ENCODE data around the gene CES1.
"Not testable (repeated sequence)": the region's sequence is repeated elsewhere in the genome, so short reads cannot be mapped to it uniquely, and the experiment has no call there.

Gene CES1

DNA sequence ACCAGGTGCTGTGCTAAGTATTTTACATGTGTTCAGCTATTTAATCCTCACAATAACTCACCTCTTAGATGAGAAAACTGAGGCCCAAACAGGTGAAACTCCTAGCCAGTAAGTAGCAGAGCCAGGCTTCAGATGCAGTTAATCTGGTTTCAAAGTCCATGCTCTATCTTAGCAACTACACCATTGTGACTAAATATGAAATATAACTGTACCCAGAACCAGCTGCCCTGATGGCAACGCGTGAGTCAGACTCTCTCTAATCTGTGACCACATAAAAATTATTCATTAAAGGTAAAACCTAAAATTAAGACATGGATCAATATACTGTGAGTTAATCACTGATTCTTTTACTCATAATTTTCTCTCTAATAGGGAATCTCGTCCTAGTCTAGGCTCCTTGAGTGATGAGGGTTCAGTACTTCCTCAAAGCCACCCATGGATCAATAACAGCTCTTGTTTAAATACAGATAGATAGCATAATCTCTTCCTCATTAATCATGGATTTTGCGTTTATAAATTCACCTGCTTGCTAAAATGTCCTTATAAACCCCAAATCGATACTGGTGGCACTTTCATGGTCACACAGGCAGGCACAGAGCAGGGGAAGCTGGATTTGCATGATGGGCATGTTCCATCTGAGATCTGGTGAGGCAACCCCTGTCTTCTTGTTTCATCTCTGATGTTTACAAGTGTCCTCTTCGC is 50.7 kb downstream of the CES1 start:
- DNase-seq = not testable (repeated sequence)

DNA sequence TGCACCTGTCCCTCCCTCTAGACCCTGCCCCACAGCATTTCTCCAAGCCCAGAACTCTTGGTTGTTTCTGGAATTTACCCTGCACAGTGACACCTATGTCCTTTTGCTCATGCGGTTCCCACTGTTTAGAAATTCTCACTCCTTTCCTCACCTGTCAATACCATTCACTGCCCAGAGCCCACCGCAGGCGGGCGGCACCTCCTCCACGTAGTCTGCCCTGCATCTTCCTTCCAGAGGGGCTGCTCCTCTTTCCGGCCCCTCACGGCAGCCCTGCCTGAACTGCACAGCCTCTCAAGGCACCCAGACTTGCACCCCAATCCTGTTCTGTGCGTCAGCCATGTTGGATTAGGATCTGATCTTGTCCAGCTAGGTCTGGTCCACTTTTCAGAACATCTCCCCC is 51.4 kb downstream of the CES1 start:
- not testable (repeated sequence) for DNase-seq

DNA sequence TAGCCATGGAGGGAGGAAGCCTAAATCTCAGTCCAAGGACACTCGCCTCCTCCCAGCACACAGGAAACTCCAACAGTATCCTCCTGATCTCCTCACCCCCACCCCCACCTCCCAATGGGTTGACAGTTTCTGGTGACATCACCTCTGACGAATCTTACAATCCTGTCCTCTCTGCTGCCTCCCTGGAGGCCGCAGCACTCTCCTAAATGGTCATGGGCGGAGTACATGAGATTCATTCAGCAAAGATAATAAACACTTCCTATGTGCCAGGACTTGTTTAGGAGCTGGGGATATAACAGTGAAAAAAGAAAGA is 52.8 kb downstream of the CES1 start:
- not testable (repeated sequence) for DNase-seq

DNA sequence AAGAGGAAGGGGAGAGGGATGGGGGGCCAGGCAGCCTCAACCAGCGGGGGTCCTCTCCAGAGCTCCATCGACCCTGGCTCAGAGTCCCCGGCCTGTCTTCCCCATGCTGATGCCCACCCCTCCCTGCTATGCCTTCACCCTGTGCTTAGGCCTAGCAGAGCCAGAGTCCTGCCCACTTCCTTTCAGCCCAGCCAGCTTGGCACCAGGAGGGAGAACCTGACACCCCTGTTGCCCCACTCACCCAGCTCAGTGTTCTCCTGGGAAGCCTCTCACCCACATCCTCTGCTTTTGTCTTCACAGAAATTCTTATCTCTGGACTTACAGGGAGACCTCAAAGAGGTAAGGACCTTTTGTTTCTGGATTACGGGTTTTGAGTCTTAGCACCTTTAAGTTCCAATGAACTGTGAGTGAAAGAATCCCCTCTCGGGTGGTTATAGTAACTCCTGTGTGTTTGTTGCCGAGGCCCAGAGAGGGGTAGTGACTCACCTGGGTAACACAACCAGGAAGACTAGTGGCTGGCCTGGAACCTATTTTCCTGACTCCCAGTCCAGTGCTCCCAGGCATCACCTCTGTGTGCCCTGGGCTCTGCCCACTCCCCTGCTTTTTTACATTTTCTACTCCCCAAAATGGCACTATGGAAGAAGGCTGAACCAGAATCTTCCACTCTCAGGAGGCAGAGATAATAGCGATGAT is 53.3 kb downstream of the CES1 start:
- DNase-seq = no peak

DNA sequence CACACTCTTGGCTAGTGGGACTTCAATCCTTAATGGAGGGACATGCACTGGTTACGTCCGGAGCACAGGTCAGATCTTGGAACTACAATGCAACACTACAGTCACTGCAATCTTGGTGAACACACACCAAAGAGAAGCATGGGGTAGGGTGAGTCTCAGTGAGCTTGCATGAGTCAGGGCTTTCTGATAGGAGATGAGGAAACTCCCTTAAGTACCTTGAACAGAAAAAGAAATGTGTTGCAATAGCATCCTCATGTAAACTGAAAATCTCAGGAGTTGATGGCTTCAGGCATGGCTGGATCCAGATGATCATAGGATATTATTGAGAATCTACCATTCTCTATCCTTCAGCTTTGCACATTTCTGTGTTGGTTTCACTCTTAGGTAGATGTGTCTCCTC is 54.1 kb downstream of the CES1 start:
- no peak for DNase-seq

DNA sequence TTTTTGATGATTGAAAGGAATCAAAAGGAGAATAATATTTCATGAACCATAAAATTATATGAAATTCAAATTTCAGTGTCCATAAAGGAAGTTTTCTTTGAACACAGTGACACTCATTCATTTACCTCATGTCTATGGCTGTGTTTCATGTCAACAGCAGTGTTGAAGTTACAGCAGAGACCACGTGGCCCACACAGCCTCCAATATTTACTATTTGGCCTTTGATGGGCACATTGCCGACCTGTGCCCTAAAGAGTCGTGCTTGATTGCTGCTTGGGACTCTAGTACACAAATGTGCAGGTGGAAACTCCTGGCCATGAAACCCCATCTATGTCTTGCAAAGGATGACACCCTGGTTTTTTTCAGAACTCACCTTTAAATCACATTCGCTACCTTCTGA is 57.0 kb downstream of the CES1 start:
- DNase-seq = no peak

DNA sequence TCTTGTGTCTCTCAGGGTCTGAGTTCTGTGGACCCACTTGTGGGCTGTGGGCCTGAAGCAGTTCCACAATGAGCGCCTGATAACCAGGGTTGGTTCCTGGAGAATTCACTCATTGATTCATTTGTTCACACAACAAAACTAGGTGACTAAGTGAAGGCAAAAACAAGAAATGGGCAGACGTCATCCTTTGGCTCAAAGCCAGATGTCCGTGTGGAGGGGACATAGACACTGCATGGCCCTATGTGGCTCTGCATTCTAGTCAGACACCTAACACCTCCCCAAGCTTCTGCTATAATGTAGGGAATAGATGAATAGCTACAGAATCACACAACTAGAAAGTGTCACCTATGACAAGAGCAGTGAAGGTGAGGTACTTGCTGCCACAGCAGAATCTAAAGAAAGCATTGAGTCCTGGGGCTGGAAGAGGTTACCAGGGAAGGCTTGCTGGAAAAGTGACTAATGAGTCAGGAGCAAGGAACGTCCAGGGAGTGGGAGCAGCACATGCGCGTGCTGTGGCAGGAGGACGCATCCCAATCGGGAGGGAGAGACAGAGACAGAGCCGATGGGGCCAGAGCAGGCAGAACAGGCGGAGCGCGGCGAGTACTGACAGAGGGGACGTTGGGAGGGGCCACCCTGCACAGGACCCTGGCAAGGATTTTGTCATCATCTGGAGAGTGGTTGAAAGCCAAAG is 58.9 kb downstream of the CES1 start:
- no peak for DNase-seq

DNA sequence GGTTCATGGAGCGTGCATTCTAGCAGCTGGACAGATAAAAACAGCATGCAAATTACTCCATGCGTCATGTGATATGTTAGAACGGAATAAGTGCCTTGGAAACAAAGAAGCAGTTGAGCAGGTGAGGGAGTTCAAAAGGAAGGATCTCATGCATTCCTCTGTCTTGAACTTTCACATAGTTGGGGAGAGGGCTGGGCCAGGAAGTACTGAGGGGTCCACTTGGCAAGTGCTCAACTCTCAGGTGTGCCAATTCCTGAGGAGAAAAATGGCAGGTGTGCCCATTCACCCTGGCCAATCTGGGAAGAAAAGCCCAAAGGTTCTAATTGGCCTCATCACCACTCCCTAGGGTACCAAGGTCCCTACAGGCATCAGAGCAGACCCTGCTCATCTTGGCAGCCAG is 67.7 kb downstream of the CES1 start:
- no peak for DNase-seq

DNA sequence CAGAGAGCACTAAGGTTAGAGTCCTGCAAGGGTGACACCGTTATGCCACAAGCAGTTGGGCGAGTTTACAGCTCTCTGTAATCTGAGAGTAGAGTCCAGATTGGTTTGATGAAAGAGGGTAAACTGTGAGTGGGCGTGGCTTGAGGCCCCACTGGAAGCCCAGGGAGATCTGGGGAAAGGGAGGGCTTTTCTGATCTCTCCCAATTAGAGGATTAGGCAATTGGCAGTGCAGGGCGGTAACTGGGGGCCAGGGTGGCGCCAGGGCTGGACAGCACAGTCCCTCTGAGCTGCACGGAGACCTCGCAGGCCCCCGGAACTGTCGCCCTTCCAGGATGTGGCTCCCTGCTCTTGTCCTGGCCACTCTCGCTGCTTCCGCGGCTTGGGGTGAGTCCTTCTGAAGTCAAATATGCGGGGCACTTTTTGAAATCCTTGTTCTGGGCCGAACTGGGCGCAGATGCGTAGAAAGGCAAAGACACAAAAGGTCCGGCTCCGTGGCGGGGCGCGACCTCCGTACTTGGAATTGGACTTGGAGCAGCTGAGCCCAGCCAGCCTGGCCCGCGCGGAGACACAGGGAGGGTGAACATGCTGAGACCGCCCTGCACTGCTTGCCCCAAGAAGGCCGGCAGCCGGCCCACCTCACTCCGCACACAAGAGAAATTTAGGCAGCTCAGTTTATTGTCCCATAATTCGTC is 72.4 kb downstream of the CES1 start:
- no peak for DNase-seq

DNA sequence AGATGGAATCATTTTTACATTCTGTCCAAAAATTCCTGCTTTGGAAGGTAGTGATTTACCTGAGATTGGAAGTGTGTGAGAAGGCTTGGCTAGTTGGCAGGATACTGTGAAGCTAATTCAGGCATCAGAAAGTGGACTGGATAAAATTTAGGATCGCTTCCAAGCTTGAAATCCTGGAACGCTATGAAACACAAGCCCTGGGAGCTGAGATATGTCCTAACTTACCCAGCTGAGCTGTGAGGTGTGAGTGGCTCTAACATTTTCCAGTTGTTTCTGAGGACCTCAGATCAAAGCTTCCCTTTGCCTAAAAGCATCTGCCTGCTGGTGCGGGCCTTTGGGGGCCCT is 73.0 kb downstream of the CES1 start:
- DNase-seq = not testable (repeated sequence)

DNA sequence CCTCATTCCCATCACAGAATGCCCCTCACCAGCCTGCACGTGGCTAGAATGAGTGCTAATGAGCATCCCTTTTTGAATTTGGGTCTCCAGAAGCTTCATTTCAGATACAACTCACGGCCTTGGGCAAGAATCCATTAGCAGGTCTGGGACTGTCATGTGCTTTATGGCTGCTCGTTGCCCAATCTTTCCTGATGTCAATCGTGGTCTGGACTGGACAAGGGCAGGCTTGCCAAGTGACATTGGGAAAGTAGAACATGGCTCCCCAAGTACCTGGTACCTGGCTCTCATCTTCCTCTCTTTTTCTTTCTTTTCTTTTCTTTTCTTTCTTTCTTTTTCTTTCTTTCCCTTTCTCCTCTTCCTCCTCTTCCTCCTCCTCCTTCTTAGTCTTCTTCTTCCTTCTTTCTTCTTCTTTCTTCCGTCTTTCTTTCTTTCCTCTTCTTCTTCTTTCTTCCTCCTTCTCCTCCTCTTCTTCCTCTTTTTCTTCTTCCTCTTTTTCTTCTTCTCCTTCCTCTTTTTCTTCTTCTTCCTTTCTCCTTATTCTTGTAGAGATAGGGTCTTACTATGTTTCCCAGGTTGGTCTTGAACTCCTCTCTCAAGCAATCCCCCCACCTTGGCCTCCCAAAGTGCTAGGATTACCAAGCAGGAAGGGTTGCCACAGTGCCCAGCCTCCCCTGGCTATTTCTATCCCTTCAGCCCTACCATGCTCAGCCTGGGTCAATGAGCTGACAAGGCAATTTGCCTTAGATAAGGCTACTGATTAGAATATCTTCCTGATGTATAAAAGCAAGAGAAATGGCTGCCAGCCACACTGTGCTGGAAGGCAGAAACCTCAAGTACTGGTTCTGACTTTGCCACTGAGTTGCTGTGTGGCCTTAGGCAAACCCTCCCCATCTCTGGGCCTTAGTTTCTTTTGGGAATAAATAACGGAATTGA is 75.0 kb downstream of the CES1 start:
- DNase-seq = not testable (repeated sequence)

DNA sequence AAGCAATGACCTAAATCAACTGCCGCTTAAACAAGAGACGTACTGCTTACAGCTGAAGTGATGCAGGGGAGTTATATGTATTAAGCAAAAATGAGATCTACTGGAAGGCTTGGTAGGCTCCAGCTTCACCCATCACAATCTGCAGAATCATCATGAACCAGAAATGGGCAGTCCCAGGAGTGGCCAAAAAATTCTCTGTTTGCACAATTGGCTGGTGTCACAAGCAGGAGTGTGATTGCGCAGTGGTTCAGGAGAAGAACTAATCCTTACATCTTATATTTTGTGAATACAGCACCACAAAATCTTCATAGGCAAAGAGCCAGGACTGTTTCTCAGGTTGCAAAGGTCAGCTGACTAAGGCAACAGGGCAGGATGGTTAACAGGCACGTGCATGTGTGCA is 75.9 kb downstream of the CES1 start:
- no peak for DNase-seq

DNA sequence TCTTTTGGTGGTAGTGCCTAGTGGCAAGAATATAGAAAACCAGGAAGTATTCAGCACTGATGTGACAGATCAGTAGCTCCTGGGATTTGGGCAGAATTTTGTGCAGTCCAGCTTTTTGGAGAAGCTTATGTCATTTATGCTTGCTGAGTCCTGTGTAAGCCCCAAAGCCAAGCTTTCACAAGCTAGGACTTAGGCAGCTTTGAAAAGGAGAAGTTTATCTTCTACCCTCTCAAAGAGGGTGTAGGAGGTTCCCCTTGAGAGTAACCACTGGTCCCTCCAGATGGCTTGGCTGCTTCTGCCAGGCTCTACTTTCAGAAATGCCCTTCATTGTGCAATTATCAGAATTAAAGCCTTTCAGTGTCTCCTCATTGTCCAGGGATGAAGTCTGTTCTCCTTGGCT is 78.8 kb downstream of the CES1 start:
- no peak for DNase-seq

DNA sequence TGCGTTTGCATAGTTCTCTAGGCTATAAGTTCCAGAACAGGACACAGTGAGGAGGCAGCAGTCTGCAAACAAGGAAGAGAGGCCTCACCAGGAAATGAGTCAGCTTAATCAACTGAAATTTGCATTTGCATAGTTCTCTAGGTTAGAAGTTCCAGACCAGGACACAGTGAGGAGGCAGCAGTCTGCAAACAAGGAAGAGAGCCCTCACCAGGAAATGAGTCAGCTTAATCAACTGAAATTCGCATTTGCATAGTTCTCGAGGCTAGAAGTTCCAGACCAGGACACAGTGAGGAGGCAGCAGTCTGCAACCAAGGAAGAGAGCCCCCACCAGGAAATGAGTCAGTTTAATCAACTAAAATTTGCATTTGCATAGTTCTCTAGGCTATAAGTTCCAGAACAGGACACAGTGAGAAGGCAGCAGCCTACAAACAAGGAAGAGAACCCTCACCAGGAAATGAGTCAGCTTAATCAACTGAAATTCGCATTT is 79.7 kb downstream of the CES1 start:
- DNase-seq = not testable (repeated sequence)
